ENCODE data around the gene PCSK4.

Gene PCSK4

GRCh38 chr19:1469255-1470054, 20.7 kb downstream of the PCSK4 start:
- no peak for DNase-seq

- DNase-seq, result no peak
These were observed 21.3 kb downstream of the PCSK4 start for GRCh38 chr19:1468821-1469254.

GRCh38 chr19:1468274-1468820, 21.8 kb downstream of the PCSK4 start:
- DNase-seq, result no peak

- DNase-seq, result no peak
These were observed 22.5 kb downstream of the PCSK4 start for GRCh38 chr19:1467490-1468273.

- no peak for DNase-seq
These were observed 23.0 kb downstream of the PCSK4 start for GRCh38 chr19:1467215-1467489.

GRCh38 chr19:1466461-1467214, 23.5 kb downstream of the PCSK4 start:
- DNase-seq, result no peak

GRCh38 chr19:1466018-1466460, 24.1 kb downstream of the PCSK4 start:
- DNase-seq, result no peak

- DNase-seq, result no peak
These were observed 24.7 kb downstream of the PCSK4 start for GRCh38 chr19:1465191-1466016.

- no peak for DNase-seq
These were observed 28.3 kb downstream of the PCSK4 start for GRCh38 chr19:1461862-1462261.

GRCh38 chr19:1460033-1460995, 29.8 kb downstream of the PCSK4 start:
- no peak for DNase-seq

GRCh38 chr19:1459479-1459878, 30.7 kb downstream of the PCSK4 start:
- DNase-seq, result no peak

- no peak for DNase-seq
These were observed 32.3 kb downstream of the PCSK4 start for GRCh38 chr19:1457892-1458291.

GRCh38 chr19:1457031-1457739, 33.0 kb downstream of the PCSK4 start:
- no peak for DNase-seq

- DNase-seq, result no peak
These were observed 33.8 kb downstream of the PCSK4 start for GRCh38 chr19:1456121-1456900.

GRCh38 chr19:1455336-1456120, 34.6 kb downstream of the PCSK4 start:
- DNase-seq, result no peak

- no peak for DNase-seq
These were observed 35.2 kb downstream of the PCSK4 start for GRCh38 chr19:1455002-1455335.

GRCh38 chr19:1453525-1454364, 36.4 kb downstream of the PCSK4 start:
- no peak for DNase-seq
